ENCODE measurements around the gene RNASE8.

RNASE8 gene

GRCh38 chr14:21096438-21096837, 38.8 kb downstream of the RNASE8 start:
- no peak overlapping the region for H3K4me2 ChIP-seq
- no peaks in the 10 kb centered on the region for H3K79me2 ChIP-seq (ENCODE audit: insufficient read depth, low read depth)
- H3K27me3 ChIP-seq (ENCODE audit: insufficient read depth, low read depth): no peaks in the 10 kb centered on the region
- no peaks in the 10 kb centered on the region for H4K20me1 ChIP-seq (ENCODE audit: insufficient read depth)
- H3K4me1 ChIP-seq (ENCODE audit: low read depth, poor library complexity, severe bottlenecking): peaks cover 10% of the 10 kb centered on the region
- no peak overlapping the region for H3K4me3 ChIP-seq (IDR thresholded peaks at IDR 0.05; ENCODE audit: insufficient read depth, low read depth, low read length)
- TF ChIP-seq CTCF (conservative IDR thresholded peaks at IDR 0.05; ENCODE audit: low read depth, low read length): no peak
- H3K27ac ChIP-seq: no peak overlapping the region
- H3K9ac ChIP-seq: no peak overlapping the region
- H2AFZ ChIP-seq (ENCODE audit: low read depth): no peak overlapping the region
- no peaks in the 10 kb centered on the region for H3K36me3 ChIP-seq (ENCODE audit: insufficient read depth)

- no peaks in the 10 kb centered on the region for H3K79me2 ChIP-seq (ENCODE audit: insufficient read depth, low read depth)
- H3K27ac ChIP-seq: no peak overlapping the region
- H3K4me1 ChIP-seq (ENCODE audit: low read depth, poor library complexity, severe bottlenecking): peaks cover 11% of the 10 kb centered on the region
- H3K36me3 ChIP-seq (ENCODE audit: insufficient read depth): no peaks in the 10 kb centered on the region
- H4K20me1 ChIP-seq (ENCODE audit: insufficient read depth): no peaks in the 10 kb centered on the region
- H3K9ac ChIP-seq: no peak overlapping the region
- H3K4me3 ChIP-seq (IDR thresholded peaks at IDR 0.05; ENCODE audit: insufficient read depth, low read depth, low read length): no peak overlapping the region
- H2AFZ ChIP-seq (ENCODE audit: low read depth): no peak overlapping the region
- no peak overlapping the region for H3K4me2 ChIP-seq
- TF ChIP-seq CTCF (conservative IDR thresholded peaks at IDR 0.05; ENCODE audit: low read depth, low read length): no peak
- H3K27me3 ChIP-seq (ENCODE audit: insufficient read depth, low read depth): no peaks in the 10 kb centered on the region
Measured at GRCh38 chr14:21096978-21097635, 39.5 kb downstream of the RNASE8 start.

GRCh38 chr14:21097636-21098075, 40.0 kb downstream of the RNASE8 start:
- no peak for TF ChIP-seq CTCF (conservative IDR thresholded peaks at IDR 0.05; ENCODE audit: low read depth, low read length)
- Histone ChIP-seq H4K20me1 (ENCODE audit: insufficient read depth) (no peaks in the 10 kb centered on the region), H2AFZ (ENCODE audit: low read depth) (no peak overlapping the region), H3K27me3 (ENCODE audit: insufficient read depth, low read depth) (no peaks in the 10 kb centered on the region), H3K27ac (no peak overlapping the region), H3K9ac (no peak overlapping the region), H3K4me1 (ENCODE audit: low read depth, poor library complexity, severe bottlenecking) (peaks cover 17% of the 10 kb centered on the region), H3K4me3 (IDR thresholded peaks at IDR 0.05; ENCODE audit: insufficient read depth, low read depth, low read length) (no peak overlapping the region), H3K4me2 (no peak overlapping the region), H3K36me3 (ENCODE audit: insufficient read depth) (no peaks in the 10 kb centered on the region), H3K79me2 (ENCODE audit: insufficient read depth, low read depth) (no peaks in the 10 kb centered on the region)

- no peak within 1 kb of the TSS for H3K4me3 ChIP-seq (IDR thresholded peaks at IDR 0.05; ENCODE audit: insufficient read depth, low read depth, low read length)
- TF ChIP-seq CTCF (conservative IDR thresholded peaks at IDR 0.05; ENCODE audit: low read depth, low read length): no peak
- H3K27me3 ChIP-seq (ENCODE audit: insufficient read depth, low read depth): no peaks in the 10 kb centered on the region
- peak within 1 kb of the TSS; percentile 52; the same call in 1 of the 2 replicates for H2AFZ ChIP-seq (ENCODE audit: low read depth)
- peak within 1 kb of the TSS; percentile 68 for H3K4me2 ChIP-seq
- no peak within 1 kb of the TSS for H3K27ac ChIP-seq
- H3K4me1 ChIP-seq (ENCODE audit: low read depth, poor library complexity, severe bottlenecking): peaks cover 19% of the 10 kb centered on the region
- H3K9ac ChIP-seq: peak within 1 kb of the TSS; percentile 32; the same call in 1 of the 2 replicates
- H4K20me1 ChIP-seq (ENCODE audit: insufficient read depth): no peaks in the 10 kb centered on the region
- no peaks in the 10 kb centered on the region for H3K36me3 ChIP-seq (ENCODE audit: insufficient read depth)
- H3K79me2 ChIP-seq (ENCODE audit: insufficient read depth, low read depth): no peaks in the 10 kb centered on the region
Measured at GRCh38 chr14:21098076-21098891, 40.7 kb downstream of the RNASE8 start, which contains the start of gene ZNF219. Gene ZNF219, minus strand, starts transcription at chr14:21098655. Its CDS starts 5,064 bp downstream, at chr14:21093591.
